Activated T-cell treated with anti-CD3 and anti-CD28 coated beads, Interleukin-2, amount 50 U/mL, for 4 hours (primary cell): ENCODE results near the gene CD300LD. TPM values are rescaled to one million over a fixed set of nuclear protein-coding genes. Genes with fewer than 3 reads are reported as not detected.

Source experiments
- ATAC-seq, 2 donors: fragments of 200-7000 bp; cut with Tn5 transposase; one replicate each; pipeline ENCODE4 v1.10.0; 2021
- DNase-seq: peaks from one replicate; pipeline ENCODE4 v3.0.0-alpha.2; 2020
- H3K27me3 Mint-ChIP-seq: one replicate; pipeline ENCODE4 v1.8.0; 2021; ENCODE audit warnings: low read depth, mixed read lengths
- H3K36me3 Mint-ChIP-seq: one replicate; pipeline ENCODE4 v1.8.0; 2022; ENCODE audit warnings: mixed read lengths; ENCODE audit not compliant: insufficient read depth
- H3K4me1 Mint-ChIP-seq: one replicate; pipeline ENCODE4 v1.8.0; 2021; ENCODE audit warnings: low read depth, mixed read lengths
- H3K4me3 Mint-ChIP-seq: one replicate; pipeline ENCODE4 v1.8.0; 2021; ENCODE audit warnings: mild to moderate bottlenecking, moderate library complexity, mixed read lengths
- H3K9me3 Mint-ChIP-seq: one replicate; pipeline ENCODE4 v1.8.0; 2021; ENCODE audit warnings: mixed read lengths
- total RNA-seq, 3 donors: library from RNA; stranded (reverse); gene quantifications; one replicate each; pipeline ENCODE4 v1.2.1, GENCODE V29; 2021

CD300LD gene
- total RNA-seq, 3 donors from 2014 or later: not detected

- ATAC-seq (no peak), DNase-seq (no peak)
- H3K36me3 Mint-ChIP-seq: no peaks in the 10 kb centered on the region
- H3K9me3 Mint-ChIP-seq: no peaks in the 10 kb centered on the region
- no peak overlapping the region for H3K4me3 Mint-ChIP-seq
- H3K4me1 Mint-ChIP-seq: peaks cover 7% of the 10 kb centered on the region
- H3K27me3 Mint-ChIP-seq: peaks cover 11% of the 10 kb centered on the region
These were observed 41.5 kb downstream of the CD300LD start for GRCh38 chr17:74550602-74551001.

GRCh38 chr17:74549343-74549742 is 42.7 kb downstream of the CD300LD start:
- Mint-ChIP-seq H3K27me3 (peaks cover 11% of the 10 kb centered on the region), H3K36me3 (no peaks in the 10 kb centered on the region), H3K9me3 (no peaks in the 10 kb centered on the region), H3K4me1 (peaks cover 7% of the 10 kb centered on the region), H3K4me3 (no peak overlapping the region)
- DNase-seq (no peak), ATAC-seq (no peak)

DNA sequence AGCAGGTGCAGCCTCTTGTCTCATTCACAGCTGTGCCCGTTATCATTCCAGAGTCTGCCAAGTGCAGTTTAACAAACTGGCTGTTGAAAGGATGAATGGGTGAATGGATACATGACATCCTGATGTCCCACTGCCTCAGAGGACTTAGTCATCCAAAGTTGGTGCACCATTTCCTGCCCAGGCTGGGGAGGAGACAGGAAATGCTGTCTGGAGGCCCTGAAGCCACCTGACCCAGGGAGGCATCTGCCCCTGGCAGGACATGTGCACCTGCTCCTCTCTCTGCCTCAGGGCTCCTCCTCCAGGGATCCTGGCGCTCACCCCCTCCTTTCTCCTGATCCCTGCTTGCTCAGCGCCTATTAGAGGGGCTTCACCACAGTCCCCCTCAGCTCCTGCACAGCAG is 44.3 kb downstream of the CD300LD start:
- peaks cover 13% of the 10 kb centered on the region for H3K27me3 Mint-ChIP-seq
- peaks cover 7% of the 10 kb centered on the region for H3K4me1 Mint-ChIP-seq
- H3K9me3 Mint-ChIP-seq: no peaks in the 10 kb centered on the region
- no peak for DNase-seq
- no peak overlapping the region for H3K4me3 Mint-ChIP-seq
- no peak for ATAC-seq
- H3K36me3 Mint-ChIP-seq: no peaks in the 10 kb centered on the region

GRCh38 chr17:74547264-74547663 is 44.8 kb downstream of the CD300LD start:
- DNase-seq: no peak
- no peaks in the 10 kb centered on the region for H3K9me3 Mint-ChIP-seq

GRCh38 chr17:74546586-74546985 is 45.5 kb downstream of the CD300LD start:
- Mint-ChIP-seq H3K27me3 (peaks cover 13% of the 10 kb centered on the region), H3K4me3 (no peak overlapping the region), H3K36me3 (no peaks in the 10 kb centered on the region), H3K9me3 (no peaks in the 10 kb centered on the region), H3K4me1 (peaks cover 7% of the 10 kb centered on the region)
- DNase-seq (no peak), ATAC-seq (no peak)

More at GRCh38 chr17:74547264-74547663, 44.8 kb downstream of the CD300LD start:
- Mint-ChIP-seq H3K4me3 (no peak overlapping the region), H3K27me3 (peaks cover 13% of the 10 kb centered on the region), H3K4me1 (peaks cover 7% of the 10 kb centered on the region), H3K36me3 (no peaks in the 10 kb centered on the region)
- ATAC-seq: no peak

- Mint-ChIP-seq H3K9me3 (no peaks in the 10 kb centered on the region), H3K4me3 (no peak within 1 kb of the TSS), H3K4me1 (peaks cover 7% of the 10 kb centered on the region), H3K36me3 (no peaks in the 10 kb centered on the region), H3K27me3 (peaks cover 11% of the 10 kb centered on the region)
- no peak for ATAC-seq
- no peak for DNase-seq
These were observed 46.2 kb downstream of the CD300LD start, which contains the start of gene CD300C for GRCh38 chr17:74545843-74546230. Gene CD300C, minus strand, starts transcription at chr17:74546115. Its CDS starts 333 bp downstream, at chr17:74545782.

GRCh38 chr17:74544991-74545842 is 46.9 kb downstream of the CD300LD start:
- peaks cover 9% of the 10 kb centered on the region for H3K27me3 Mint-ChIP-seq
- H3K36me3 Mint-ChIP-seq: no peaks in the 10 kb centered on the region
- H3K4me3 Mint-ChIP-seq: no peak overlapping the region
- ATAC-seq (no peak), DNase-seq (no peak)
- peaks cover 7% of the 10 kb centered on the region for H3K4me1 Mint-ChIP-seq
- H3K9me3 Mint-ChIP-seq: no peaks in the 10 kb centered on the region

DNA sequence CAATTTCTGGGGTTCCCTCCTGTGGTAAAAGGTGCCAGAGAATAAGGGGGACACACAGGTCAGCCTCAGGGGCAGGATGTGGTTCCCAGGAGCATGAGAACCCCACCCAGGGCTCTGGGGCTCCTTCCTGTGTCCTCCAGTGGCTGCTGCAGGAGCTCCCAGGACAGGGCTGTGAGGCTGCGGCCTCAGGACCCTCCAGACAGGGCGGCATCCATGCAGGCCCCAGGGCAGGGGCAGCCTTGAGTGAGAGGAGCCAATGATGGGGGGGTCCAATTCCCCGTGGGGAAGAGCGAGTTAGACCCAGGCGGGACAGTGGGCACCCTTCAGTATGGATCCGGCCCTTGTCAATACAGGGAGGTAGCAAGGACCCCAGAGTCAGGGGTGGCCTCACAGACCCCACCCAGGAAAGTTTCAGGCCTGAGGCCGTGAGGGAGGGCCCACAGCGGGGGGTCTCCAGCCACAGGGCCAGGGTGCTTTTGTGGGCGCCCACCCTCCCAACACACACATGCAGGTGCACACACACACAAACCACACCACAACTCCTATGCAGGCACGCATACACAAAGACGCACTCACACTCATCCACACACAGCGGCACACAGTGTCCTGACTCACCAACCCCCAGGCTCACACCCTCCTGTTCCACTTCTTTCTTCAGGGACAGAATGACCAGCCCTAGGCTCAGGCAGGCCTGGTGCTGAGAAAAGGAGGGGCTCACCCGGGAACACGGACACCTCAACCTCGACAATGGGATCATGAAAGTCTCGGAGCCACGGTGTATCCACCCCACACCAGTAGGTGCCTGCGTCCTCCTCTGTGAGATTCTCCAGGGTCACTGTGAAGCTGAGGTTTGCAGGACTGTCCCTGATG is 48.0 kb downstream of the CD300LD start:
- no peaks in the 10 kb centered on the region for H3K9me3 Mint-ChIP-seq
- H3K4me1 Mint-ChIP-seq: peaks cover 7% of the 10 kb centered on the region
- peaks cover 10% of the 10 kb centered on the region for H3K27me3 Mint-ChIP-seq
- no peak overlapping the region for H3K4me3 Mint-ChIP-seq
- ATAC-seq (no peak), DNase-seq (no peak)
- H3K36me3 Mint-ChIP-seq: no peaks in the 10 kb centered on the region

GRCh38 chr17:74543406-74543805 is 48.7 kb downstream of the CD300LD start:
- ATAC-seq: no peak
- peaks cover 6% of the 10 kb centered on the region for H3K27me3 Mint-ChIP-seq
- no peaks in the 10 kb centered on the region for H3K9me3 Mint-ChIP-seq
- H3K4me1 Mint-ChIP-seq: peaks cover 6% of the 10 kb centered on the region
- no peak overlapping the region for H3K4me3 Mint-ChIP-seq
- H3K36me3 Mint-ChIP-seq: no peaks in the 10 kb centered on the region
- no peak for DNase-seq

DNA sequence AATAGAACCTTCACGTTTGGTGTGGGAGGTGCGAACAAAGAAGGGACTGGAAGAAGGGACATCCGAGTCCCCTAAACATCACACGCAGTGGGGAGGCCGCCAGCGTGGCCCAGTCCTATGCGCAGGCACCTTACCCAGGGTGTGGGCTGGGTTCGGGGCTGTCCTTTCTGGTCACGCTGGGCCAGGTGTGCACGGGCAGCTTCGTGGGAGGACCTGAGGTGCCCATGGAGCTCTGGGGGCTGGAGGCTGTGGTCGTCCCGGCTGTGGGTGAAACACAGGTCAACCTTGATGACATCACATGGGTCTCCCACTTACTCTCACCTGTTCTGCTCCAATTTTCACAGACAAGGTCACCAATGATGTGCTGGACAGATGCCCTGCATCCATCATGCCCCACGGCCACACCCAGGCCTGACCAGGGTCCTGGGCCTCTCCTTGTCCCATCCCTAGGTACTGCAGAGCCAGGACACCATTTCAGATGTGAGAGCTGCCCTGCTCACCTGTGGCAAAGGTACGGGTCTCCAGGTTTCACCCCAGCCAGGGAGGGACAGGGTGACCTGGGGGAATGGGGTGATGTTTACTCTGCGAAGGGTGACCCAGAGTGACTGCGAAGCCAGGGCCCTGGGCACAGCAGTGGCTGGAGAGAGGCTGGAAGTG is 49.2 kb downstream of the CD300LD start:
- Mint-ChIP-seq H3K9me3 (no peaks in the 10 kb centered on the region), H3K4me3 (no peak overlapping the region), H3K4me1 (peaks cover under 1% of the 10 kb centered on the region), H3K36me3 (no peaks in the 10 kb centered on the region), H3K27me3 (peaks cover 3% of the 10 kb centered on the region)
- no peak for DNase-seq
- no peak for ATAC-seq

DNA sequence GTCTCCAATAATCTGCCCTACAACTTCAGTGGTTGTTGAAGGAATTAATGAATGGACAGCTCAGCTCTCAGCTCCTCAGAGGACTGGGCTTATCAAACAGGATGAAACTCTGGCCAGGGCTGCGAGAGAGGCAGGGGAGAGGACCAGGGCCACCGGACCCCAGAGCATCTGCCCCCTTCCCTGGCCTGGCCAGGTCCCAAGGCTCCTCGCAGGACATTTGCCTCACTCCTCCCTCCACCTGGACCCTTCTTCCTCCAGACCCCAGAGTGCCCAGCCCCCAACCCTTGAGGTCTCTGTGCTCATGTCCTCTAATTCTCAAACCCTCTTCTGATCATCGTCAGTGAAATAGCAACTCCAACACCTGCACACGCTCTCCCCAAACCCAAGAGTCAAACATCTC is 49.9 kb downstream of the CD300LD start:
- no peaks in the 10 kb centered on the region for H3K4me1 Mint-ChIP-seq
- DNase-seq (no peak), ATAC-seq (no peak)
- peaks cover 3% of the 10 kb centered on the region for H3K27me3 Mint-ChIP-seq
- H3K9me3 Mint-ChIP-seq: no peaks in the 10 kb centered on the region
- no peak overlapping the region for H3K4me3 Mint-ChIP-seq
- no peaks in the 10 kb centered on the region for H3K36me3 Mint-ChIP-seq

DNA sequence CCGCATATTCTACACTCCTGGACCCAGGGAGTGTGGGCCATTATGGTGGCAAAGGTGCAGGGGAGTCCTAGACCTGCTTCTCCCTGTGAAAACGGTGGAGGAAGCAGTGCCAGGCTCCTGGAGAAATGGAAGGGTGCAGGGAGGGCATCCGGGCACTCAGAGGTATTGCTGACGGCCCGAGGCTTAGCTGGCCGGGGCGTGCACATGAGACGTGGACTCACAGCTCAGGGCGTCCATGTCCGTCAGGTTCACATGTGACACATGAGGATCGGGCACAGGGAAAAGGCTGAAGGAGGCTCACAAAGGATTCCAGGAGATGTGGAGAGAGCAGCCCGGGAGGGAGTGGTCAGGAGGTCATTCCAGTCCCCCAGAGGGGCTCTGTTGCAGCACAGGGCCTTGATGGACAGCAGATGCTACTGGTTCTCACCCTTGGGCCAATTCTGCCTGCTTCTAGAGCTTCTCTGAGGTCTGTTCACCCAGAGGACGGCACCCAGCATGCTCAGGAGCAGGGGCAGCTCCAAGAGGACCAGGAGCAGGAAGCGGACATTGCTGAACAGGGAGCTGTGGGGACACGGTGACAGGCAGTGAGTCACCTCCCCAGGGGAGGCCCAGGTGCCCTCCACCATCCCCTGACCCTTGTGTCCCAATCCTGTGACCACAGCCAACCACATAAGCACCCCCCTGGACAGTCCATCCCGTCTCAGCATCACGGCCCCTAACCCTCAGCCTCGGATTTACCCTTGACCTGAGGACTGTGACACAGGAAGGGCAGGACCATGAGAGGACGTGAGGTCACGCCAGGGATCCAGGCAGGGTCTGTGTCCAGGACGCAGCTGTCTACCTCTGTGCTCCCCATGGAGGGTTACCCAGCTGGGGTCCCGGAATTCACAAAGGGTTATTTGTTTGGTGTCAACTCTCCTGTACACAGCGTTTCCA is 50.6 kb downstream of the CD300LD start:
- H3K27me3 Mint-ChIP-seq: peaks cover 3% of the 10 kb centered on the region
- no peaks in the 10 kb centered on the region for H3K9me3 Mint-ChIP-seq
- no peak overlapping the region for H3K4me3 Mint-ChIP-seq
- no peaks in the 10 kb centered on the region for H3K36me3 Mint-ChIP-seq
- no peaks in the 10 kb centered on the region for H3K4me1 Mint-ChIP-seq
- ATAC-seq: no peak
- DNase-seq: no peak

- Mint-ChIP-seq H3K36me3 (no peaks in the 10 kb centered on the region), H3K4me1 (no peaks in the 10 kb centered on the region), H3K9me3 (no peaks in the 10 kb centered on the region), H3K27me3 (peaks cover 6% of the 10 kb centered on the region), H3K4me3 (no peak overlapping the region)
- DNase-seq (no peak), ATAC-seq (no peak)
These were observed 52.7 kb downstream of the CD300LD start for GRCh38 chr17:74539281-74539820.
